Measurements from ENCODE around the gene SLC6A19. TPM values are rescaled to one million over a fixed set of nuclear protein-coding genes. Genes with fewer than 3 reads are reported as not detected.

The SLC6A19 gene
- polyA plus RNA-seq, 1 of the 3 experiments (the other 2 are of a cell fraction) = not detected

- Histone ChIP-seq H3K4me2 (no peak overlapping the region), H3K27me3 (ENCODE audit: insufficient read depth) (0 out of 2 replicates have a peak, but pooled peaks cover 6% of the 10 kb centered on the region), H3K9me3 (no peaks in the 10 kb centered on the region), H3K4me3 (ENCODE audit: low read depth in 2 of 2, low read length in 1 of 2) (no peak overlapping the region), H3K27ac (ENCODE audit: low read depth in 2 of 2, low read length in 1 of 2) (peak overlapping the region in 1 of 2 experiments; percentile 47; a peak in 2 of 4 replicates), H3K79me2 (ENCODE audit: insufficient read depth) (no peaks in the 10 kb centered on the region), H3K4me1 (ENCODE audit: control insufficient read depth in 1 of 2, insufficient read depth in 2 of 2, low read depth in 1 of 2, low read length in 1 of 2) (peaks cover 0 to 20% of the 10 kb centered on the region in 2 experiments; a peak in 1 of 4 replicates), H3K9ac (no peak overlapping the region), H2AFZ (ENCODE audit: low read depth) (no peak overlapping the region), H3K36me3 (replicated peaks in 1 of 2; ENCODE audit: control insufficient read depth in 1 of 2, insufficient read depth in 2 of 2, low read length in 1 of 2) (no peaks in the 10 kb centered on the region), H3K9me2 (no peaks in the 10 kb centered on the region), H3F3A (replicated peaks; ENCODE audit: insufficient read depth) (peaks cover 6% of the 10 kb centered on the region), H4K20me1 (ENCODE audit: insufficient read depth) (no peaks in the 10 kb centered on the region)
- CTCF ChIA-PET = interaction anchor here (0.5 to 6.5 kb wide), 8 partner anchors 9 to 464 kb away, joined by 3 to 76 read pairs (median 4); no protein-coding TSS in a partner anchor
- POLR2A ChIA-PET = interaction anchor here (0.9 kb wide), 1 partner anchor 338 kb away, joined by 3 read pairs; the partner anchor contains the start of gene LPCAT1
- TF ChIP-seq REST (IDR thresholded peaks at IDR 0.05; ENCODE audit: low read depth, low read length) = no peak
- TF ChIP-seq POLR2AphosphoS5 (IDR thresholded peaks at IDR 0.05; ENCODE audit: low read depth, low read length) = no peak
- no peak for TF ChIP-seq NRF1 (IDR thresholded peaks at IDR 0.05; ENCODE audit: low read depth, low read length)
- no peak for TF ChIP-seq RAD21 (IDR thresholded peaks at IDR 0.05; ENCODE audit: low read length)
- peak; percentile 55; the same call in 1 of the 2 replicates for TF ChIP-seq MXI1 (IDR thresholded peaks at IDR 0.05; ENCODE audit: low read depth, low read length)
- TF ChIP-seq FOXM1 (IDR thresholded peaks at IDR 0.05; ENCODE audit: low read depth) = no peak
- TF ChIP-seq GATA2 (CRISPR knock-in tag; IDR thresholded peaks at IDR 0.05) = peak; percentile 96
- TF ChIP-seq SMC3 (IDR thresholded peaks at IDR 0.05; ENCODE audit: low read depth, low read length) = no peak
- TF ChIP-seq FOSL2 (IDR thresholded peaks at IDR 0.05; ENCODE audit: borderline replicate concordance, low read depth) = no peak
- no peak for TF ChIP-seq RFX5 (IDR thresholded peaks at IDR 0.05; ENCODE audit: low read length)
- TF ChIP-seq GABPA (IDR thresholded peaks at IDR 0.05; ENCODE audit: low read depth) = no peak
- TF ChIP-seq IRF3 (IDR thresholded peaks at IDR 0.05; ENCODE audit: low read depth, low read length) = no peak
- TF ChIP-seq FOXJ3 (CRISPR knock-in tag; IDR thresholded peaks at IDR 0.05) = peak; percentile 88
- no peak for TF ChIP-seq ZBTB33 (IDR thresholded peaks at IDR 0.05; ENCODE audit: borderline replicate concordance, low read depth)
- no peak for TF ChIP-seq USF2 (IDR thresholded peaks at IDR 0.05; ENCODE audit: borderline replicate concordance, low read depth, low read length)
- no peak for TF ChIP-seq EZH2phosphoT487 (IDR thresholded peaks at IDR 0.05; ENCODE audit: borderline replicate concordance, low read depth)
- no peak for TF ChIP-seq TCF12 (IDR thresholded peaks at IDR 0.05)
- TF ChIP-seq TEAD4 (IDR thresholded peaks at IDR 0.05; ENCODE audit: borderline replicate concordance, insufficient read depth) = no peak
- peak in 1 of 2 experiments; percentile 70; a peak in 1 of 4 replicates for TF ChIP-seq EP300 (IDR thresholded peaks at IDR 0.05; ENCODE audit: borderline replicate concordance in 1 of 2, low read depth in 1 of 2, low read length in 1 of 2)
- TF ChIP-seq JUND (IDR thresholded peaks at IDR 0.05) = no peak
- peak; percentile 43 for TF ChIP-seq CHD2 (IDR thresholded peaks at IDR 0.05; ENCODE audit: low read length, partially characterized antibody)
- no peak for TF ChIP-seq SIN3A (IDR thresholded peaks at IDR 0.05; ENCODE audit: borderline replicate concordance, low read depth, low read length)
- peak; percentile 81 for TF ChIP-seq RCOR1 (IDR thresholded peaks at IDR 0.05; ENCODE audit: low read length)
- WGBS (ENCODE audit: low lambda C conversion rate) = 13% methylated on average over 9 of the region's 12 CpGs
- DNase-seq = peak; percentile 87
These were observed 15.6 kb upstream of the SLC6A19 start for GRCh38 chr5:1185629-1186350.

Measured in SK-N-SH (cell line).